HG02943 (cell line): ENCODE results near the gene ELOVL3.
A peak's percentile ranks its signal among the peaks of the same experiment; 100 is the strongest.
"Not testable (repeated sequence)": the region's sequence is repeated elsewhere in the genome, so short reads cannot be mapped to it uniquely, and the experiment has no call there.

Source experiments
- ATAC-seq: cut with Tn5 transposase; IDR thresholded peaks from one replicate; pipeline ENCODE4 v1.9.1; 2021; ENCODE audit warnings: mild to moderate bottlenecking, low read depth, moderate library complexity; ENCODE audit not compliant: unreplicated experiment

Gene ELOVL3

GRCh38 chr10:102225646-102226541 is at the start of gene ELOVL3:
Gene ELOVL3 (plus strand): TSS chr10:102226299. CDS start chr10:102226549, 250 bp downstream.
- peak; percentile 86 for ATAC-seq

DNA sequence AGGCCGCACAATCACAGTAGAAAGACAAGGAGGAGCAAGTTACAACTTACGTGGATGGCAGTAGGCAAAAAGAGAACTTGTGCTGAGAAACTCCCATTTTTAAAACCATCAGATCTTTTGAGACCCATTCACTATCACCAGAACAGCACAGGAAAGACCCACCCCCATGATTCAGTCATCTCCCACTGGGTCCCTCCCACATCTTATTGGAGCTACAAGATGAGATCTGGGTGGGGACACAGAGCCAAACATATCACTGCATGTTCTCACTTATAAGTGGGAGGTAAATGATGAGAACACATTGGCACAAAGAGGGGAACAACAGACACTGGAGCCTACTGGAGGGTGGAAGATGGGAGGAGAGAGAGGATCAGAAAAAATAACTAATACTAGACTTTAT is 41.5 kb upstream of the ELOVL3 start:
- ATAC-seq, result no peak

DNA sequence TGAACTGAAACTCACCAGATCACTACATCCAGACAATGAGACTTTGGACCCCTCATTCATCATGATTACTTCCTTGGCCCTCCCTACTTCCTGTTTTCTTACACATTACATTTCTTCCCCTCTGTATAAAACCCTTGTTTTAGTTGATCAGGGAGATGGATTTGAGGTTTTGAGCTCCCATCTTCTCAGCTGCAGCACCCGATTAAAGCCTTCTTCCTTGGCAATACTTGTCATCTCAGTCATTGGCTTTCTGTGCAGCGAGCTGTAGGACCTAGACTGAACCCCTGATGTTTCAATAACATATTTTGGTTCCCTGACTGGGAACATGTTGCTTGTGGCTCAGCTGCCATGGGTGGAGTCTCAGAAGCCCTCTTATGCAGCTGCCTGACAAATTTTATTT is 40.8 kb upstream of the ELOVL3 start:
- no peak for ATAC-seq

- ATAC-seq, result no peak
Measured at GRCh38 chr10:102185811-102186527, 40.1 kb upstream of the ELOVL3 start.

DNA sequence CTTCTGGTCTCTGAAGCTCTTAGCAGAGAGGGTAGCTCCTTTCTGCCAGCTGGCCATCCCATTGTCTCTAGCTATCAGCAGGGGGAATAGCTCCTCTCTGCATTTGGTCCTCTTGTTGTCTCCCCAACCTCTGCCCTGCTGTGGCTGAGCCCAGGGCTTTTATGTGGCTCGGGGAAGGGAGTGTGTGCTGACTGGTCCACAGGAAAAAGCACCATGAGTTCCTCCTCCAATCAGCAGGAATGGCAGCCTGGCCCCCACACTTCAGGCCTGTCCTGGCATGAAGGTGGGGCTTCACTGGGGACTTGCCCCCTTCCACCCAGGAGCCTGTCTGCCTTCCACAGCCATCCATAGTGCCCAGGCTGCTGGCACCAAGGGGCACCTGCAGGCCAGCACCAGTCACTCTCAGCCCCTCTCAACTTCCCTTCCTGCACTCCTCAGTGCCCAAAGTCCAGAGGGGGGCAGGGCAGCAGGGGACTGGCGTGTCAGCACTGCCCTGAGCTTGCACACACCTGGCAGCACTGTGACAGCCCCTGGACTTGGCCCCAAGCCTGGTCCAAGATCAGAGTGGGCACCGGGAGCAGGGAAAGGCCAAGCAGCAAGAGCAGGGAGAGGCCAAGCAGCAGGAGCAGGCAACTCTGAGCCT is 37.7 kb upstream of the ELOVL3 start:
- ATAC-seq, result no peak

DNA sequence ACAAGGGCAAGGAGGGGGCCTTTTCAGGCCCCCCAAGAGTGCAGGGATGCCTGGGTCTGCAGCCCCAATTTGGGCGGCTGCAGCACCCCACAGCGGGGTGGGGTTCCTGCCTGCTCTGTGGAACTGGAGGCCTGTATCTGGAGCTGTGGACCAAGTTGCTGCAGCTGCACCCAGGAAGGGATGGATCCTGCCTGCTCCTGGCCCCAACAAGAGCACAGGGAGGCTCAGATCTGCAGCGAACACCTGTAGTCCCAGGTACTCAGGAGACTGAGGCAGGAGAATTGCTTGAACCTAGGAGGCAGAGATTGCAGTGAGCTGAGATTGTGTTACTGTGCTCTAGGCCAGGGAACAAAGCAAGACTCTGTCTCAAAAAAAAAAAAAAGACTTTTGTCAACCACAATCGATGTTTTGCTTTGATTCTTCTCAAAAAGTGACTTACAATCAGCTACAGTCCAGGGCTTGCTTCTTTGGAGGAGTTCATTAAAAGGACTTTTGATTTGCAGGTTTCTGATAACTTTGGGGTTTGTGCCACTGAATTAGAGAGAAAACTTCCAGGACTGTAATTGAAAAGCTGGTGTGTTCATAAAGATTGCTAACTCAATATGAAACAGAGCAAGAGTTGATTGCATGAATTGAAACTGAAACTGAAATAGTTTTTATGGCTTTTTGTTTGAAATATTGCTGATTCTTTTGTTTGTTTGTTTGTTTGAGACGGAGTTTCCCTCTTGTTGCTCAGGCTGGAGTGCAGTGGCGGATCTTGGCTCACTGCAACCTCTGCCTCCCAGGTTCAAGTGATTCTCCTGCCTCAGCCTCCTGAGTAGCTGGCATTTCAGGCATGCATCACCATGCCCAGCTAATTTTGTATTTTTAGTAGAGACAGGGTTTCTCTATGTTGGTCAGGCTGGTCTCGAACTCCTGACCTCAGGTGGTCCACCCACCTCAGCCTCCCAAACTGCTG is 36.9 kb upstream of the ELOVL3 start:
- not testable (repeated sequence) for ATAC-seq

- ATAC-seq, result no peak
Measured at GRCh38 chr10:102191956-102192355, 34.1 kb upstream of the ELOVL3 start.

GRCh38 chr10:102195296-102195870 is 30.7 kb upstream of the ELOVL3 start:
- no peak for ATAC-seq

- ATAC-seq, result no peak
Measured at GRCh38 chr10:102196893-102197292, 29.2 kb upstream of the ELOVL3 start.

DNA sequence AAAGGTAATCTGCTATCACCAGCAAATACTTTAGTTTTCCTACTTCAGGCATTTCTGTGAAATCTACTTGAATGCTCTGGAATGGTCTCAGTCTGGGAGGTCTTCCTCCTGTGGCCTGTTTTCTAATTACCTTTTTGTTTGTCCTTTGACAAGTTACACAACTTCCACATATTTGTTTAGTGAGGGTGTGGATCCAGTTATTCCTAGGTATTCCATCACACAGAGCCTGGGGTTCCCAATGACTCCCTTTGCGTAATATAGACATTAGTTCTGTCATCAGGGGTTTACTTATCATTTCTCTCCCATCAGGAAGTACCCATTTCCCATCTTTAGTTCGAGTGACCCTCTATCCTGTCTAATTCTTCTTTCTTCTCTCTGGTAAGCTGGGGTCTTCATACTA is 28.1 kb upstream of the ELOVL3 start:
- no peak for ATAC-seq

GRCh38 chr10:102200751-102201640 is 25.1 kb upstream of the ELOVL3 start:
- no peak for ATAC-seq

- ATAC-seq, result no peak
Measured at GRCh38 chr10:102202386-102202785, 23.7 kb upstream of the ELOVL3 start.

GRCh38 chr10:102208311-102209035 is 17.6 kb upstream of the ELOVL3 start:
- no peak for ATAC-seq

- no peak for ATAC-seq
Measured at GRCh38 chr10:102211615-102212299, 14.3 kb upstream of the ELOVL3 start.

- ATAC-seq, result not testable (repeated sequence)
Measured at GRCh38 chr10:102213599-102213998, 12.5 kb upstream of the ELOVL3 start.

GRCh38 chr10:102219370-102219769 is 6.7 kb upstream of the ELOVL3 start:
- ATAC-seq, result no peak

DNA sequence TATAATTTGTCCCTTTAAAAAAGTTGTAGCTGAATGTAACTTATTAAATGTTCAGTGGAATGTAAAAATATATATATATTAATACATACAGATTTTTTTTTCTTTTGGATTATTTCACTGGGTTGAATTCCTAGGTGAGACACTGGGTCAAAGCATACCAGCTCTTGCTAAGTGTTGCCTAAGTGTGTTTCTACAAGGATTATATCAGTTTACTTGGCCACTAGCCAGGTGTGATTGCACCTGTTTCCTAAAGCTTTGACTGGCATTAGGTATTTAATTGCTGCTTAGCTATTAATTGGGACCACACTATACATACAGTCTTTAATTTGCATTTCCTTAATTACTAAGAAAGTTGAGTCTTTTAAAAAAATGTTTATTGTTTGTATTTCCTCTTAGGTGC is 5.5 kb upstream of the ELOVL3 start:
- ATAC-seq, result no peak

DNA sequence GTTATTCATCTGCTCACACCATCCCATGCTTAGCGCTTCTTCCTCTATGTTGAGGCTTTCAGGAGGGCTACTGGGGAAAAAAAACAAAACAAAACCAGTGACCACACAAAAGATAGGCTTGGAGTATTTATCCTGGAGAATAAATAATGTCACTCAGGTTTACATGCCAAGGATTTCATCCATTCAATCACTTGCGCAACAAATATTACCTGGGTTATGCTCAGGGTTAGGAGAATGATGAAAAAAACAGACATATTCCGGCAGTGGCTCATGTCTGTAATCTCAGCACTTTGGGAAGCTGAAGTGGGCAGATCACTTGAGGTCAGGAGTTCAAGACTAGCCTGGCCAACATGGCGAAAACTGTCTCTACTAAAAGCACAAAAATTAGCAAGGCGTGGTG is 3.3 kb upstream of the ELOVL3 start:
- ATAC-seq, result no peak
